Measurements from ENCODE around the gene BCAP31. TPM values are rescaled to one million over a fixed set of nuclear protein-coding genes. Genes with fewer than 3 reads are reported as not detected.
"Not testable (repeated sequence)": the region's sequence is repeated elsewhere in the genome, so short reads cannot be mapped to it uniquely, and the experiment has no call there.

Gene BCAP31
- total RNA-seq, 4 donors from 2014 or later: 76.1 to 125 (median 104) TPM

DNA sequence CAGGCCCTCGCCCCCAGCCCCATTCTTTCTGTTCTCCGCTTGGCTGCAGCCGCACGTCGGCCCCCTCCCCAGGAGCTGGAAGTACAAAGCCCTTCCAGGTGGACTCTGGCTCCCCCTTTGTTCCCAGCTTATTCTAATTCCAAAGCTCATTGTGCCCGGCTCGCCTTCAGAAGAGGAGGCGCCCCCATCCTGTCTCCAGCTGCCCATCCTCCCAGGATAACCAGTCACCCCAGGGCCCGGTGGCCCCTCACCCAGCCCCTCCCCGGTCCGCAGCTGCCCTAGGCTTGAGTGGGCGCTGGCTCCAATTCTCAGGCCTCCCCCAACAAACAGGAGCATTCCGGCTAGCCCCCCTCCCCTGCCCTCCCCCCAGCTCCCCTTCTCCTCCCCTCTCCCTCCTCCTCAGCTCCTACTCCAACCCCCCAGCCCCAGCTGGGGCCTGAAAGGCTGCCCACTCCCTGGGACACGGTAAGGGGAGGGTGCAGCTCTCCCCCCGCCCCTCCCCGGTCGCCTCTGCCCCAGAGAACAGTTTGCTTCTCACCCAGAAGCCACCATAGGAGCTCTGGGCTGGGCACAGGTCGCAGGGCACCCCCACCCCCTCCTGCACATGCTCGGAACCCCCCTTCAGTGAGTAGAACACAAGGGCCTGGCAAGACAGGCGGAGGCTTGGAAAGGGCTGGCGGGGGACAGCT lies 39.6 kb downstream of the BCAP31 start:
- WGBS, 2 donors (ENCODE audit: low coverage in 1 of 2): 40% methylated on average over 3 of the region's 21 CpGs; no CpG with 5 or more reads in 1 of the 2 donors
- Histone ChIP-seq H3K36me3 (no peaks in the 10 kb centered on the region), H3K27me3 (no peaks in the 10 kb centered on the region), H3K9me3 (no peaks in the 10 kb centered on the region), H3K4me1 (peaks cover 0 to 11% (median 0%) of the 10 kb centered on the region in 3 donors), H3K27ac (no peak overlapping the region), H3K4me3 (no peak overlapping the region)
- TF ChIP-seq EP300 (IDR thresholded peaks at IDR 0.05): no peak
- TF ChIP-seq POLR2A (IDR thresholded peaks at IDR 0.05): no peak
- no peak for TF ChIP-seq POLR2AphosphoS5 (IDR thresholded peaks at IDR 0.05)
- TF ChIP-seq, protein P1, sequence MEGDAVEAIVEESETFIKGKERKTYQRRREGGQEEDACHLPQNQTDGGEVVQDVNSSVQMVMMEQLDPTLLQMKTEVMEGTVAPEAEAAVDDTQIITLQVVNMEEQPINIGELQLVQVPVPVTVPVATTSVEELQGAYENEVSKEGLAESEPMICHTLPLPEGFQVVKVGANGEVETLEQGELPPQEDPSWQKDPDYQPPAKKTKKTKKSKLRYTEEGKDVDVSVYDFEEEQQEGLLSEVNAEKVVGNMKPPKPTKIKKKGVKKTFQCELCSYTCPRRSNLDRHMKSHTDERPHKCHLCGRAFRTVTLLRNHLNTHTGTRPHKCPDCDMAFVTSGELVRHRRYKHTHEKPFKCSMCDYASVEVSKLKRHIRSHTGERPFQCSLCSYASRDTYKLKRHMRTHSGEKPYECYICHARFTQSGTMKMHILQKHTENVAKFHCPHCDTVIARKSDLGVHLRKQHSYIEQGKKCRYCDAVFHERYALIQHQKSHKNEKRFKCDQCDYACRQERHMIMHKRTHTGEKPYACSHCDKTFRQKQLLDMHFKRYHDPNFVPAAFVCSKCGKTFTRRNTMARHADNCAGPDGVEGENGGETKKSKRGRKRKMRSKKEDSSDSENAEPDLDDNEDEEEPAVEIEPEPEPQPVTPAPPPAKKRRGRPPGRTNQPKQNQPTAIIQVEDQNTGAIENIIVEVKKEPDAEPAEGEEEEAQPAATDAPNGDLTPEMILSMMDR (IDR thresholded peaks at IDR 0.05): no peak
- ATAC-seq: no peak

DNA sequence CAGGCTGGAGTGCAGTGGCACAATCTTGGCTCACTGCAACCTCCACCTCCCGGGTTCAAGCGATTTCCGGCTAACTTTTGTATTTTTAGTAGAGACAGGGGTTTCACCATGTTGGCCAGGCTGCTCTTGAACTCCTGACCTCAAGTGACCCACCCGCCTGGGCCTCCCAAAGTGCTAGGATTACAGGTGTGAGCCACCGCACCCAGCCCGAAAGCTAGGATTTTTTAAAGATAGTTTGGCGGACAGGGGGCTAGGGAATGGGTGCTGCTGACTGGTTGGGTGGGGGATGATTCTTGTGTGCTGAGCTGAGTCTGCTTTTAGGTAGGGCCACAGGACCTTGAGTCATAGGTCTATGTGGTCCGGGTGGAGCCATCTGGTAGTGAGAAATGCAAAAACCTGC lies 40.7 kb downstream of the BCAP31 start:
- not testable (repeated sequence) for H3K27me3 ChIP-seq, H3K27ac ChIP-seq, H3K36me3 ChIP-seq, H3K4me3 ChIP-seq, ATAC-seq, H3K4me1 ChIP-seq, H3K9me3 ChIP-seq
- WGBS, 2 donors (ENCODE audit: low coverage in 1 of 2): no CpG with 5 or more reads among the region's 8 CpGs

DNA sequence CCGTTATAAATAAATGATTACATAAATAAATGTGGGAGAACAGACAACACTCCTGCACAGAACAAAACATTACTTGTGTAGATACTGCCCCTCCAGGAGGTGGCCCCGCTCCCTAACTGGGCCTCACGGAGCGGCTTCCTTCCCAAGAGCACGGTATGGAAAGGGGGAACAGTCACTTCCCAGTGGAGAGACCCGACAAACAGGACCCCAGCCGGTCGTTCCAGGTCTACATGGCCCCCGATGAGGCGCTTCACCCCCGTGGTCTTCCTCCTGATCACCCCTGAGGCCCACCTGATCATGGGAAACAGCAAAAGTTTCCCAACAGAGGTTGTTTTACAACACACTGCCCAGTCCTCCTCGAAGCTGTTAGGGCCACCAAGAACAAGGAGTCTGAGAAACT lies 43.0 kb downstream of the BCAP31 start:
- Histone ChIP-seq H3K27ac (no peak overlapping the region), H3K36me3 (no peaks in the 10 kb centered on the region), H3K4me1 (no peaks in the 10 kb centered on the region), H3K27me3 (no peaks in the 10 kb centered on the region), H3K4me3 (no peak overlapping the region), H3K9me3 (no peaks in the 10 kb centered on the region)
- TF ChIP-seq EP300 (IDR thresholded peaks at IDR 0.05): no peak
- TF ChIP-seq POLR2AphosphoS5 (IDR thresholded peaks at IDR 0.05): no peak
- no peak for TF ChIP-seq POLR2A (IDR thresholded peaks at IDR 0.05)
- TF ChIP-seq, protein P1 (IDR thresholded peaks at IDR 0.05): no peak
- WGBS, 2 donors (ENCODE audit: low coverage in 1 of 2): 44 to 96% methylated on average over 1 to 3 of the region's 12 CpGs
- no peak for ATAC-seq

DNA sequence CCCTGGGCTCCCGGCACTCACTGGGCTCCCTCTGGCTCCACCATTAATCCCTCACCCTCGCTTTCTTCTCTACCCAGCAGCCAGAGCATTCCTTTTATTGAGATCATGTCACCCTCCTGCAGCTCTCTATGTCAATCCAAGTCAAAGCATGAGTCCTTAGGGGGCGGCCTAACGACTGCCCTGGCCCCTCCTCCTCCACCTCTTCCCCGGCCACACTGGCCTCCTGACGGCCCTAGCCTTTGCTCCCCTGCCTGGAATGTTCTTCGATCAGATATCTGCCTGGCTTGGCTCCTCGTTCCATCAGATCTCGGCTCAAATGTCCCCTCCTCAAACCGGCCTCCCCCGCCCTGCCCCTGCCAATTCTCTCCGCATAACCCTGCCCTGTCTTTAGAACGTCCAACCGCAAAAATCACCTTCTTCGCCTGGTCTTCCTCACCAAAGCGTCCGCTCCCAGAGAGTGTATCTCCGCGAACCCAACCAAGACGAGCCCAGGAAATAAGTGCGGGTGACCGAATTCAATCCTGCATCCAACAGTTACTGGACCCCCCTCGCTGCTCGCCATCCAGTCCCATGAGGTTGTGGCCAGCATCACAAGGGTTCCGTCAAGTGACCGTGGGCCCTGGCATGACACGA lies 49.9 kb downstream of the BCAP31 start:
- TF ChIP-seq, protein P1 (IDR thresholded peaks at IDR 0.05): no peak
- TF ChIP-seq POLR2AphosphoS5 (IDR thresholded peaks at IDR 0.05) (no peak), POLR2A (IDR thresholded peaks at IDR 0.05) (no peak), EP300 (IDR thresholded peaks at IDR 0.05) (no peak)
- Histone ChIP-seq H3K27me3 (peaks cover 9% of the 10 kb centered on the region), H3K27ac (no peak overlapping the region), H3K9me3 (no peaks in the 10 kb centered on the region), H3K4me3 (no peak overlapping the region), H3K4me1 (peaks cover 0 to 7% (median 0%) of the 10 kb centered on the region in 3 donors), H3K36me3 (no peaks in the 10 kb centered on the region)
- WGBS, 2 donors (ENCODE audit: low coverage in 1 of 2): 65 to 73% methylated on average over 11 to 24 of the region's 27 CpGs
- ATAC-seq: no peak

DNA sequence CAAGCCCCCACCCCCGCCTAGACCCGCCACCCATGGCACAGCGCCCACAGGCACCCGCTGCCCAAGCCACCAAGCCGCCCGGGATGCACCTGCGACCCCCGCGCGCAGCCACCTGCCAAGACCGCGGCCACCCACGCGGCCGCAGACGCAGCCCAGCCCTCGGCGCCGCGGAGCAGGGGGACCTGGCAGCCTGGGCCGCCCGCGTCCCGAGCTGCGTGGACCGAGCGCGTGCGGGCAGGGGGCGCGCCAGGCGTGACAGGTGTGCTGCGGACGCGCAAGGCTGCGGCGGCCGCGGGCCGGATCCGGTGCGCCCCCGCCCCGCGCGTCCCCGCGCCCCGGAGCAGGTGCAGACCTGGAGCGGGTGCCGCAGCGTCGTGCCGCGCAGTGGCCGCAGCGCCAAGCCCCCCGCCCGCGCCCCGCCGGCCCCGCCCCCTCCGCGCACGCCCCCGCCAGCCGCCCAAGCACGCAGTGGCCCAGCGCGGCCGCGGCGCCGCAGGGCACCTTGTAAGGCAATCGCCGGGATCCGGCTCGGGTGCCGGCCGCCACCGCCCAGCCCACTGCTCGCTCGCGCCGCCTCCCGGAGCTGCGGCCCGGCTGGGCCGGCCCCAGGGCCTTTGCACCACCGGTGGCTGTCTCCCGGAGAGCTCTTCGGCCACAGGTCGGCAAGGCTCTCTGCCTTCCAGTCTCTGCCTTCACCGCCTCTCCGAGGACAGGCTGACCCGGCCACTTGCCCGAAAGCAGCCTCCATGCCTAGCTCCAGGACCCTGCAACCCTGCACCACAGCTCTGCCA lies 50.6 kb downstream of the BCAP31 start, which contains the start of gene PNCK:
TSS of gene PNCK (minus strand) at position 386 of the 791 bp plus-strand sequence. CDS start 737 bp downstream, outside the sequence.
- 70% methylated on average over 2 of the region's 98 CpGs; no CpG with 5 or more reads in 1 of the 2 donors for WGBS, 2 donors (ENCODE audit: low coverage in 1 of 2)
- H3K4me3 ChIP-seq: peak within 1 kb of the TSS; percentile 18 to 48
- H3K9me3 ChIP-seq: no peaks in the 10 kb centered on the region
- TF ChIP-seq, protein P1 (IDR thresholded peaks at IDR 0.05): peak in 1 of 4 experiments; percentile 35
- TF ChIP-seq POLR2A (IDR thresholded peaks at IDR 0.05): no peak
- ATAC-seq: peak; percentile 49
- peaks cover 9% of the 10 kb centered on the region for H3K27me3 ChIP-seq
- H3K4me1 ChIP-seq: peaks cover 0 to 7% (median 0%) of the 10 kb centered on the region in 3 donors
- H3K27ac ChIP-seq: peak within 1 kb of the TSS in 3 of 4 donors; percentile 72 to 79 (median 73)
- H3K36me3 ChIP-seq: no peaks in the 10 kb centered on the region

Data from gastroesophageal sphincter (tissue), 4 donors.